Measurements from ENCODE around the gene PHIP.
"Not testable (repeated sequence)": the region's sequence is repeated elsewhere in the genome, so short reads cannot be mapped to it uniquely, and the experiment has no call there.

PHIP gene

GRCh38 chr6:78921168-78921567 is 156.9 kb downstream of the PHIP start:
- not testable (repeated sequence) for DNase-seq (ENCODE audit: low read depth)

GRCh38 chr6:78917788-78918187 is 160.3 kb downstream of the PHIP start:
- DNase-seq (ENCODE audit: low read depth): no peak

- DNase-seq (ENCODE audit: low read depth): no peak
Measured at GRCh38 chr6:78916411-78916810, 161.6 kb downstream of the PHIP start.

- DNase-seq (ENCODE audit: low read depth): no peak
Measured at GRCh38 chr6:78911218-78911940, 166.7 kb downstream of the PHIP start.

- no peak for DNase-seq (ENCODE audit: low read depth)
Measured at GRCh38 chr6:78910591-78911171, 167.4 kb downstream of the PHIP start.

- DNase-seq (ENCODE audit: low read depth): no peak
Measured at GRCh38 chr6:78910010-78910409, 168.0 kb downstream of the PHIP start.

- DNase-seq (ENCODE audit: low read depth): no peak
Measured at GRCh38 chr6:78909391-78909790, 168.7 kb downstream of the PHIP start.

GRCh38 chr6:78908621-78909020 is 169.4 kb downstream of the PHIP start:
- no peak for DNase-seq (ENCODE audit: low read depth)

GRCh38 chr6:78896227-78896626 is 181.8 kb downstream of the PHIP start:
- no peak for DNase-seq (ENCODE audit: low read depth)

- not testable (repeated sequence) for DNase-seq (ENCODE audit: low read depth)
Measured at GRCh38 chr6:78889901-78890300, 188.2 kb downstream of the PHIP start.

Measured in T-helper 22 cell (primary cell).